SK-N-SH treated with all-trans-retinoic acid at 6 μM for 48 hours (cell line): ENCODE data around the gene GPC3.

ENCODE experiments used
- ATAC-seq: fragments of 200-7000 bp; cut with Tn5 transposase; 3 replicates; pipeline ENCODE4 v1.9.1; 2020; ENCODE audit warnings: mild to moderate bottlenecking, moderate library complexity
- ARNTL ChIP-seq: fragments of 450-650 bp; formaldehyde crosslinking; IDR thresholded peaks from 2 replicates; pipeline ENCODE4 v1.5.0; 2020; ENCODE audit warnings: low read depth, mild to moderate bottlenecking, moderate library complexity, borderline replicate concordance
- BACH2 ChIP-seq: fragments of 250-450 bp; sonication (Bioruptor Pico); IDR thresholded peaks from 2 replicates; pipeline ENCODE4 v1.9.0; 2021; ENCODE audit warnings: mild to moderate bottlenecking, borderline replicate concordance
- CREB5 ChIP-seq: fragments of 250-450 bp; sonication (Bioruptor Pico); IDR thresholded peaks from 2 replicates; pipeline ENCODE4 v1.5.1; 2020; ENCODE audit warnings: low read depth, mild to moderate bottlenecking, moderate library complexity
- CSDC2 ChIP-seq: fragments of 250-450 bp; sonication (Bioruptor Pico); IDR thresholded peaks from 2 replicates; pipeline ENCODE4 v1.5.0; 2020; ENCODE audit warnings: mild to moderate bottlenecking, moderate library complexity
- CSRNP3 ChIP-seq: fragments of 250-450 bp; sonication (Bioruptor Pico); IDR thresholded peaks from 2 replicates; pipeline ENCODE4 v1.5.1; 2021; ENCODE audit warnings: mild to moderate bottlenecking, moderate library complexity
- ESRRG ChIP-seq: fragments of 250-450 bp; sonication (Bioruptor Pico); IDR thresholded peaks from 2 replicates; pipeline ENCODE4 v1.6.1; 2021; ENCODE audit warnings: mild to moderate bottlenecking
- GLIS3 ChIP-seq: fragments of 250-450 bp; sonication (Bioruptor Pico); IDR thresholded peaks from 2 replicates; pipeline ENCODE4 v1.5.0; 2020; ENCODE audit warnings: mild to moderate bottlenecking, moderate library complexity
- ISL1 ChIP-seq: fragments of 250-450 bp; sonication (Bioruptor Pico); IDR thresholded peaks from 2 replicates; pipeline ENCODE4 v2.1.2; 2022; ENCODE audit warnings: mild to moderate bottlenecking, moderate library complexity
- OSR1 ChIP-seq: fragments of 250-450 bp; sonication (Bioruptor Pico); IDR thresholded peaks from 2 replicates; pipeline ENCODE4 v1.8.0; 2022; ENCODE audit warnings: moderate library complexity, mild to moderate bottlenecking, inconsistent platforms
- PPARA ChIP-seq: fragments of 250-450 bp; sonication (Bioruptor Pico); IDR thresholded peaks from 2 replicates; pipeline ENCODE4 v1.5.0; 2020; ENCODE audit warnings: mild to moderate bottlenecking, borderline replicate concordance
- RARB ChIP-seq: fragments of 250-450 bp; sonication (Bioruptor Pico); IDR thresholded peaks from 2 replicates; pipeline ENCODE4 v1.8.0; 2021; ENCODE audit warnings: mild to moderate bottlenecking, moderate library complexity
- SNAI2 ChIP-seq: fragments of 250-450 bp; sonication (Bioruptor Pico); IDR thresholded peaks from 2 replicates; pipeline ENCODE4 v1.5.0; 2020; ENCODE audit warnings: mild to moderate bottlenecking, moderate library complexity
- TCF4 ChIP-seq: fragments of 250-450 bp; sonication (Bioruptor Pico); IDR thresholded peaks from 2 replicates; pipeline ENCODE4 v1.8.0; 2021; ENCODE audit warnings: mild to moderate bottlenecking, moderate library complexity, borderline replicate concordance
- TOX ChIP-seq: fragments of 250-450 bp; sonication (Bioruptor Pico); IDR thresholded peaks from 2 replicates; pipeline ENCODE4 v1.8.0; 2021; ENCODE audit warnings: mild to moderate bottlenecking, moderate library complexity, borderline replicate concordance
- TSHZ2 ChIP-seq: fragments of 250-450 bp; sonication (Bioruptor Pico); IDR thresholded peaks from 2 replicates; pipeline ENCODE4 v1.5.0; 2020; ENCODE audit warnings: mild to moderate bottlenecking, moderate library complexity
- ZC3H10 ChIP-seq: fragments of 250-450 bp; sonication (Bioruptor Pico); IDR thresholded peaks from 2 replicates; pipeline ENCODE4 v1.5.1; 2021; ENCODE audit warnings: mild to moderate bottlenecking, moderate library complexity
- ZFP3 ChIP-seq: fragments of 250-450 bp; sonication (Bioruptor Pico); IDR thresholded peaks from 2 replicates; pipeline ENCODE4 v1.5.0; 2020; ENCODE audit warnings: mild to moderate bottlenecking, moderate library complexity
- ZFP30 ChIP-seq: fragments of 450-650 bp; formaldehyde crosslinking; IDR thresholded peaks from 2 replicates; pipeline ENCODE4 v1.5.0; 2022; ENCODE audit warnings: mild to moderate bottlenecking, moderate library complexity
- ZNF565 ChIP-seq: fragments of 450-650 bp; formaldehyde crosslinking; conservative IDR thresholded peaks from 2 replicates; pipeline ENCODE4 v1.5.0; 2020; ENCODE audit warnings: low read depth, mild to moderate bottlenecking, moderate library complexity
- ZNF70 ChIP-seq: fragments of 450-650 bp; formaldehyde crosslinking; IDR thresholded peaks from 2 replicates; pipeline ENCODE4 v1.5.0; 2020; ENCODE audit warnings: mild to moderate bottlenecking, moderate library complexity
- ZNF8 ChIP-seq: fragments of 450-650 bp; formaldehyde crosslinking; IDR thresholded peaks from 2 replicates; pipeline ENCODE4 v1.5.0; 2020; ENCODE audit warnings: mild to moderate bottlenecking, moderate library complexity
- TF ChIP-seq, protein P1 (sequence below): fragments of 250-450 bp; sonication (Bioruptor Pico); IDR thresholded peaks from 2 replicates; pipeline ENCODE4 v1.8.0; 2020; ENCODE audit warnings: mild to moderate bottlenecking, moderate library complexity, borderline replicate concordance

Gene GPC3

GRCh38 chrX:133648594-133648993 lies 336.8 kb downstream of the GPC3 start (continued):
- no peak for TF ChIP-seq CSRNP3 (CRISPR knock-in tag)
- TF ChIP-seq, all 23 proteins: peak for 0

DNA sequence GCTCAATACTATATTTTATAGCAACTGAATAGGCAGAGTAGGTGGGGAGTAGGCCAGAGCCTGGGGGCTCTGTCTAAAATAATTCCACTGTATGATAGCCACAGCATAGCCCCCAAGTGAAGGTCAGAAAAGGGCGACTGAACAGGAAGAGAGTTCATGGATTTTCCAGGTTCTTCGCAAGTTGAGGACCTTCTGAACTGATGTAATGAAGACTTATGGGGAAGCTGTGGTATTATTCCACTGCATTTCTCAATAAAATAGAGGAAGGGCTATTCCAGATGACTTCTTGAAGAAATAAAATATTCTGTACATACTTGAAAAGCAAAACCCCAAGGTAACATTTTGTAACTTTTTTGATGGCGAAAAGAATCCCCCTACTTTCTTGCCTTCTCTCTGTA lies 338.7 kb downstream of the GPC3 start:
- no peak for TF ChIP-seq TCF4
- no peak for TF ChIP-seq ESRRG (CRISPR knock-in tag)
- no peak for TF ChIP-seq CSDC2
- TF ChIP-seq TSHZ2, result no peak
- TF ChIP-seq, protein P1, sequence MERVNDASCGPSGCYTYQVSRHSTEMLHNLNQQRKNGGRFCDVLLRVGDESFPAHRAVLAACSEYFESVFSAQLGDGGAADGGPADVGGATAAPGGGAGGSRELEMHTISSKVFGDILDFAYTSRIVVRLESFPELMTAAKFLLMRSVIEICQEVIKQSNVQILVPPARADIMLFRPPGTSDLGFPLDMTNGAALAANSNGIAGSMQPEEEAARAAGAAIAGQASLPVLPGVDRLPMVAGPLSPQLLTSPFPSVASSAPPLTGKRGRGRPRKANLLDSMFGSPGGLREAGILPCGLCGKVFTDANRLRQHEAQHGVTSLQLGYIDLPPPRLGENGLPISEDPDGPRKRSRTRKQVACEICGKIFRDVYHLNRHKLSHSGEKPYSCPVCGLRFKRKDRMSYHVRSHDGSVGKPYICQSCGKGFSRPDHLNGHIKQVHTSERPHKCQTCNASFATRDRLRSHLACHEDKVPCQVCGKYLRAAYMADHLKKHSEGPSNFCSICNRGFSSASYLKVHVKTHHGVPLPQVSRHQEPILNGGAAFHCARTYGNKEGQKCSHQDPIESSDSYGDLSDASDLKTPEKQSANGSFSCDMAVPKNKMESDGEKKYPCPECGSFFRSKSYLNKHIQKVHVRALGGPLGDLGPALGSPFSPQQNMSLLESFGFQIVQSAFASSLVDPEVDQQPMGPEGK (CRISPR knock-in tag), result no peak
- no peak for TF ChIP-seq ZNF70
- no peak for TF ChIP-seq OSR1 (CRISPR knock-in tag)
- no peak for TF ChIP-seq RARB
- no peak for TF ChIP-seq ZNF565 (CRISPR knock-in tag)
- no peak for TF ChIP-seq ZNF8 (CRISPR knock-in tag)
- TF ChIP-seq TOX (CRISPR knock-in tag), result no peak
- TF ChIP-seq ZFP30 (CRISPR knock-in tag), result no peak
- no peak for TF ChIP-seq CREB5 (CRISPR knock-in tag)
- no peak for TF ChIP-seq ZFP3 (CRISPR knock-in tag)
- no peak for TF ChIP-seq SNAI2
- no peak for TF ChIP-seq ZC3H10 (CRISPR knock-in tag)
- no peak for TF ChIP-seq ISL1 (CRISPR knock-in tag)
- TF ChIP-seq GLIS3, result no peak
- TF ChIP-seq BACH2 (CRISPR knock-in tag), result no peak
- TF ChIP-seq ARNTL (CRISPR knock-in tag), result no peak
- no peak for ATAC-seq

GRCh38 chrX:133645977-133646718 lies 339.2 kb downstream of the GPC3 start:
- TF ChIP-seq GLIS3 (no peak), RARB (no peak), PPARA (CRISPR knock-in tag) (no peak), BACH2 (CRISPR knock-in tag) (no peak), ZFP30 (CRISPR knock-in tag) (no peak), ZFP3 (CRISPR knock-in tag) (no peak)
- TF ChIP-seq, protein P1 (CRISPR knock-in tag), result no peak

More at GRCh38 chrX:133645977-133646718, 339.2 kb downstream of the GPC3 start:
- ATAC-seq, result no peak
